Measurements from ENCODE around the gene ATP8A2. TPM values are rescaled to one million over a fixed set of nuclear protein-coding genes. Genes with fewer than 3 reads are reported as not detected.
A peak's percentile ranks its signal among the peaks of the same experiment; 100 is the strongest.

Gene ATP8A2
- total and polyA plus RNA-seq, 9 of the 15 experiments (the other 6 are each of a cell fraction or from before 2014, with no cell fraction given), result under 0.01 to 0.33 (median 0.06) TPM; not detected in 4

GRCh38 chr13:25401958-25402357 is 30.2 kb downstream of the ATP8A2 start:
- Histone ChIP-seq H3K9me1 (ENCODE audit: control insufficient read depth, insufficient read depth, low read length) (no peaks in the 10 kb centered on the region), H2AFZ (ENCODE audit: low read depth, low read length) (no peak overlapping the region), H3K9ac (ENCODE audit: insufficient read depth in 1 of 2, low read depth in 2 of 2, low read length in 2 of 2) (no peak overlapping the region), H4K20me1 (replicated peaks; ENCODE audit: control insufficient read depth, insufficient read depth, low read length) (no peaks in the 10 kb centered on the region), H3K4me1 (replicated peaks in 1 of 2; ENCODE audit: control insufficient read depth in 2 of 2, insufficient read depth in 2 of 2, low read length in 2 of 2) (peaks cover 3 to 18% of the 10 kb centered on the region in 2 experiments; a peak in 3 of 5 replicates), H3K27ac (ENCODE audit: extremely low read depth, low read depth, low read length) (no peak overlapping the region), H3K27me3 (ENCODE audit: control insufficient read depth in 2 of 2, insufficient read depth in 2 of 2, low read length in 2 of 2) (no peaks in the 10 kb centered on the region), H3K36me3 (ENCODE audit: control insufficient read depth, insufficient read depth, low read length) (no peaks in the 10 kb centered on the region), H3K4me3 (no peak overlapping the region), H3K4me2 (ENCODE audit: insufficient read depth, low read length) (no peak overlapping the region), H3K79me2 (ENCODE audit: control insufficient read depth, insufficient read depth, low read length) (no peaks in the 10 kb centered on the region), H3K9me3 (replicated peaks; ENCODE audit: control insufficient read depth, insufficient read depth, low read depth, low read length) (peaks cover 3% of the 10 kb centered on the region)
- in situ Hi-C loops (cut with MboI) (no loop called here), intact Hi-C loops (cut with micrococcal nuclease) (no loop called here)
- DNase-seq (ENCODE audit: extremely low read depth in 1 of 4, low spot score in 3 of 4) (no peak), ATAC-seq (peak; percentile 37; the same call in 2 of the 3 replicates), FAIRE-seq (peak; percentile 71)
- no TSS peak for BruUV-seq (replicated peaks)
- WGBS (ENCODE audit: insufficient coverage, low coverage, missing lambda C conversion rate), result 34% methylated on average over 7 of the region's 7 CpGs
- ChIA-PET POLR2A (no interaction called here), CTCF (ENCODE audit: low intra/inter-chr PET ratio) (no interaction called here)
- TF ChIP-seq MXI1 (IDR thresholded peaks at IDR 0.05; ENCODE audit: low read depth, low read length), result no peak
- no peak for TF ChIP-seq ZNF217 (CRISPR knock-in tag; IDR thresholded peaks at IDR 0.05)
- no peak for TF ChIP-seq CUX1 (CRISPR knock-in tag; IDR thresholded peaks at IDR 0.05)
- TF ChIP-seq EP300 (IDR thresholded peaks at IDR 0.05; ENCODE audit: low read length), result 0 out of 2 replicates have a peak, but pooled peaks have one; percentile 19
- TF ChIP-seq BHLHE40 (IDR thresholded peaks at IDR 0.05; ENCODE audit: low read length), result no peak
- peak; percentile 65 for TF ChIP-seq CTBP1 (IDR thresholded peaks at IDR 0.05; ENCODE audit: borderline replicate concordance)
- peak; percentile 45; the same call in 1 of the 2 replicates for TF ChIP-seq SMARCA4 (IDR thresholded peaks at IDR 0.05)
- TF ChIP-seq JUND (IDR thresholded peaks at IDR 0.05; ENCODE audit: borderline replicate concordance, low read depth, low read length), result peak; percentile 72; the same call in 1 of the 2 replicates
- peak; percentile 42; the same call in 1 of the 3 replicates for TF ChIP-seq JUND (tag; IDR thresholded peaks at IDR 0.05; ENCODE audit: borderline replicate concordance, low read depth, low read length)
- peak; percentile 79 for TF ChIP-seq ATF3 (IDR thresholded peaks at IDR 0.05)
- no peak for TF ChIP-seq ATF3 (CRISPR knock-in tag; conservative IDR thresholded peaks at IDR 0.05)
- no peak for TF ChIP-seq ZBTB1 (CRISPR knock-in tag; IDR thresholded peaks at IDR 0.05; ENCODE audit: borderline replicate concordance, low read depth)

Data from K562 (cell line).